GM18507 (cell line): ENCODE data around the gene POSTN.
"Not testable (repeated sequence)": the region's sequence is repeated elsewhere in the genome, so short reads cannot be mapped to it uniquely, and the experiment has no call there.

Experiments used
- DNase-seq: peaks from one replicate; pipeline ENCODE4 v3.0.0; 2011; ENCODE audit warnings: low read depth; ENCODE audit not compliant: insufficient read length; ENCODE audit errors: extremely low spot score
- FAIRE-seq: peaks from 2 replicates; lab custom pipeline; 2011; peaks lifted over from hg19 to GRCh38; lab: Jason Lieb, UNC

POSTN gene

DNA sequence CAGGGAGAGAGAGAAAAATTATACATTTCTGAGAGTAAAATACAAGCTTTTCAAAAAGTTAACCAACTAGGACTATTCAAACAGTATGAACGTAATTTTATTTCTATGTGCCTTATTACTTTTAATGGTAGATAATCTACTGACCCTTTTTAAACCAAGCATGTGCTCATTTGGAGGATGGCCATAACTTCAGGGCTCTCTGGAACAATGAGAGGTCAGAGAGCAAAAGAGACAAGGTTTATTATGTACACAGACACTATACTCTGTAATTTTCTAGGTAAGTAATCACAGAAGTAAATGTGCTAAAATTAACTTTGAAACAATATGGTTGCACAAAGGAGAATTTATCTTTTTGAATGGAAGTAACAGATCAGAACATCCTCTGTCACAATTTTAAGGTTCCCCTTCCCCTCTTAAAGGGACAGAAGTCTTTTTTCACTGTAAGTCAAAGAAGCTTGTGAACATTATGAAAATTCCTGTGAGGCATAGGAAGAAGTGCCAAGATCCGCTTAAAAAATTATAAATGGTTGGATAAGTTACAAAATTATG, 1.0 kb downstream of the POSTN start:
- FAIRE-seq (no peak), DNase-seq (no peak)

DNA sequence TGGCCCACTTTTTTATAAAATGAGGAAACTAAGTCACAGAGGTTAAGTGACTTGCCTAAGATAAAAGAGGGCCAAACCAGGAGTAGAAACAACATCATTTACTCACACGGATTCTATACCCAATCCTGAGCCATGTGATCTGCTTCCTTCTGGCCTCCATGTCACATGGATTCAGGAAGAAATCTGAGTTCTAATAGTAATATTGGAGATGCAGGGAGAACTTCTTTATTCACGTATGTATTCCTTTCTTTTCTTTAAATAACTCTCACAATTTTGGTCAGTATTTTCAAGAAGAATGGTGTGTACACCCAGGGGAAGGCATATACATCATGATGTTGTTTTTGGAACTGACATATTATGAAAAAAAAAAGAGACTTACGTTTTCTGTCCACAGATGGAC, 1.8 kb downstream of the POSTN start:
- no peak for FAIRE-seq
- DNase-seq = no peak

DNA sequence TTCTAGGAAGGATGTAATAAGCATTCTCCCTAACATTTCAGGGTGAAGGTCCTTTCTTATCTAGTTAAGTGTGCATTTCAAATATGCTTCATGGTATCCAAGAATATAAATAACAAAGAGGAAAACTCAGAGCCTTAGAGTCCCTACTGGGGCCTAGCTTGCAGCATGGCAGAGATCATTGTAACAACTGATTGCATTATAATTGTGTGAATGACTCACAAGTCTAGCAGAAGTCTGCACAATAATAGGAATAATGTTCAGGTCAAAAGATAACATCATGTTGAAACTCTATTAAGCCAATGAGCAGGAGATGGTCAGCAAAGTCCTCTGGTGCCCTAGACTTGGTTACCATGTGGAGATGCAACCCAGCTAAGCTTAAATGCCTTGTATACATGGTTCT, 3.4 kb downstream of the POSTN start:
- FAIRE-seq = no peak
- no peak for DNase-seq

DNA sequence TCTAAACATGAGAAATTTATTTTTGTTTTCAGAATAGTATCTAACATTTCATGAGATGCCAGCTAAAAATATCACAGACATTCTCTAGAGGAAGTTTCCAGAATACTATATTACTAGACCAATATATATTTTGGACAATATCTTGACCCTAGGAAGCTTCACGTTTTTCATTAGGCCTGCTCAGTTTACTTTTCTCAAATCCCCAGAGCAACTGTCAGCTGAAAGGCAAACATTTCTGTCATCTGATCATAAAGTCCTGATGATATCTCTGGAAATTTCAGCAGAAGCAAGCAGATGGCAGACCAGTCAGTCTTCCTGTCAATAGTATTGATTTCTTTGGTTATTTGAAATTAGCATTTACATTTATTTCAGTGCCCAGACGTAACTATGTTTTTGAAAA, 4.0 kb downstream of the POSTN start:
- DNase-seq (no peak), FAIRE-seq (no peak)

DNA sequence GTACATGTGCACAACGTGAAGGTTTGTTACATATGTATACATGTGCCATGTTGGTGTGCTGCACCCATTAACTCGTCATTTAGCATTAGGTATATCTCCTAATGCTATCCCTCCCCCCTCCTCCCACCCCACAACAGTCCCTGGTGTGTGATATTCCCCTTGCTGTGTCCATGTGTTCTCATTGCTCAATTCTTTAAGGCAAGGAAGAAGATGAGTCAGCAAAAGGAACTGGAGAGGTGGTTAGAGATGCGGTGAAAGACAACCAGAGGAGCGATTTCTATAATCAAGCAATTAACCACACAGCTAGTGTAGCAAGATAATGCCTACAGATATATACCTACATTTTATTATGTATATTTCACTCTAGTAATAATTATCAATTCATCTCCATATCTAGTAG, 9.2 kb downstream of the POSTN start:
- not testable (repeated sequence) for FAIRE-seq

DNA sequence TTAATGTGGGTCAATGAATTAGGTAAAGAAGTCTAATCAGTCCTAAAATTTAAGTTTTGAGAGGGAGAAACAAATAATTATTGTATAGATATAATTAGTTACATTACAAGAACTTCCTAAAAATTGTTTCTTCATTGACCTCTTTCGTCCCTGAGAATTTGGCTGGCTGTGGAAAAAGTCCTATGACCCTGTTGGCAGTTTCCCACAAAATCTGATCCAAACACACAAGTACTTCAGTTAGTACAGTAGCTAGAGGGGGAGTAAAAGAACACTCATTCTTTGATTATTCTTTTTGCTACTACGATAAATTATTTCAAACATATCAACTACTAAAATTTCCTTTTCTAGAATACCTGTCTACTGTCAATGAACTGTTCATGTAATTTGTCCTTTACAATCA, 11.3 kb downstream of the POSTN start:
- DNase-seq (no peak), FAIRE-seq (no peak)

More for the DNA sequence above, 9.2 kb downstream of the POSTN start:
- not testable (repeated sequence) for DNase-seq

DNA sequence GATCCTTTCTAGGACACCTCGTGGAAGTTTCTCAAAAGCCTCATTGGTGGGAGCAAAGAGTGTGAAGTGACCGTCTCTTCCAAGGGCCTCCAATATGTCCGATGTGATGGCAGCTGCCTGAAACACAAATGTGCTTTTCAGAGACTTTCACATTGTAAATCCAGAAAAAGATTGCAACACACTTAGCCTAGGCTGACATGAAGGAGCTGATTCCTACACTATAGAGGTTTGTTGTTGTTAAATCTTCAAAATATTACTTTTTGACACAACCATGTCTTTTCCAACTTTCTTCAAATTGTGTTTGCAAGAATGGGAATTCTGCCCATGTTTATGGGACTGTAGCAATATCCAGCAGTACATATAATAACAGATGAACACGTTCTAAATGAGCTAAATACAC, 12.4 kb downstream of the POSTN start:
- no peak for FAIRE-seq
- no peak for DNase-seq

DNA sequence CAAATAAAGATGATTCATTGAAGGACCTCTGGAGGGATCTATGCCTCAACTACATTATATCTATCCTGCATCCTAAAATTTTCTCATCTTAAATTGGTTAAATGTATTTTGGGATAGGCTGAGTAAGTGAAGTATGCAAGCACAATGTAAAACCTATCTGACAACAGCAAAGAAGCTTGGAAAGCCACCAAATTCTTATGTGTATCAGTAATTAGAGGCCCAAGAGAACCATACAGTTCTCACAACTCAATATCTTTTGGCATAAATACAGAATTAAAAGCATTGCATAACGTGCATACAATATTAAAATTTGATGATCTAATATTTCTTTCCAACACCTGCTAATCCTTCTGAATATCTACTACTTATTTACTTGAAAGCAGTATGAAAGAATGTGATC, 13.0 kb downstream of the POSTN start:
- DNase-seq = no peak
- FAIRE-seq = no peak

DNA sequence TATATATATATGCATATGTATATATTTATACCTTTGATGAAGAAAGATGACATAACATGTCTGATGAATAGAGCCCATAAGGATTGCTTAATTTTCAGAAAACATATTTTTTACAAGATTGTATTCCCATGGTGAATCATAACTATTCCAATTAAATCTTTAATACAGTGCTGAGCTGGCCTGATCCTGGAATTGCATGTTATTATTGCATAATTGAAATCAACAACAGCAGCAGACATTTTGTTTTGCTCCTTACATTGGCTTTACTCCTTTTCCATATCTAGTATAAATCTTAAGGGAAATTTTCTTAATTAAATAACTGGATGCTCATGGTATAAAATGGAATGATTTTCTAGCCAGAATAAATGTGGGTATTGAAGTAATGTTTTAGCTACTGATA, 22.0 kb downstream of the POSTN start:
- FAIRE-seq = no peak
- no peak for DNase-seq

DNA sequence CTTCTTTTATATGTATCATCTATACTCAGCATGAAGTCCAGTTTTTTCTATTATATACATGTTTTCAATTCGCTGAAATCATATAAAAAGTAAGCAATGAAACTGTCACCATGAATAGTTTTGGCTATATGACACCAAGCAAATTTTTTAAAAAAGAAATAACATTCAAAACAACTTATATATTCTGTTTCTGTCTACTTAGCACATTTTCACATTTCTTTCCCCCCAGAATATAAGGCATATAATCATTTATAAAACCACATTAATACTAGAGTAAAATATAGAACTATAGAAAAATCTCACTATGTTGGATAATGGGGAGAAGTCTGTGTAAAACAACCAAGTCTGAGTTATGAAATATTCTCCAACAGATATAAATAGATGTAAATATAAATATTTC, 33.1 kb downstream of the POSTN start:
- FAIRE-seq = no peak
- no peak for DNase-seq

DNA sequence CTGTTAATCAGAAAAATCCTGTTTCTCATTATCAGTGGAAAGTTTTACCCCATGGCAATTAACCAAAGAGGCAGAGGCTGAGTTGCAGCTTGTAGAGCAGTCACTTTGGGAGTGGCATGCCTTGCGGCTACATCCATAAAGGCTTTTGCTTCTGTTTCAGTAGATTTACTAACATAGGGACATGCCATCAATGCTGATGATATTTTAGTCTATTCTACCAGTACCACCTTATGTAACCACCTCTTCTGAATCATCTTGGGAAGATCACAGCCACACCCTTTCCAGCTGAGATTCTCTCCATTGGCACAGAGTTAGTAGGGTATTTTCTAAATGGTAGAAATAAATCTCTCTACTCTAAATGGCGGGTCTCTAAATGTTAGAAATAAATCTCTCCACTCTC, 37.5 kb downstream of the POSTN start:
- no peak for DNase-seq
- no peak for FAIRE-seq

DNA sequence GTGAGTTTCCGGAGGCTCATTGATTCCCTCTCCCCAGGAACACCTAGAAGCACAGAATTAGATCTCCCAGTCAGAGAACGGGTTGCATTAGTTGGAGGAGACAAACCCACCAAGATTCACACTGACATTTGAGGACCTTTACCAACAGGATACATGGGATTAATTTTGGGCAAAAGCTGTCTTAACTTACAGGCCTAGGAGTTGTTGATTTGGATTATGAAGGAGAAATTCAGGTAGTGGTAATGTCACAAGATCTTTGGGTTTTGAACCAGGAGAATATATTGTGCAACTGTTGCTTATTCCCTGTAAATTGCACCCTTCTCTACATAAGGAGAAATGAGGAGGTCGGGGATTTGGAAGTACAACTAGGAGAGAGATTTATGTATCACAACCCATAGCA, 38.0 kb downstream of the POSTN start:
- no peak for FAIRE-seq

DNA sequence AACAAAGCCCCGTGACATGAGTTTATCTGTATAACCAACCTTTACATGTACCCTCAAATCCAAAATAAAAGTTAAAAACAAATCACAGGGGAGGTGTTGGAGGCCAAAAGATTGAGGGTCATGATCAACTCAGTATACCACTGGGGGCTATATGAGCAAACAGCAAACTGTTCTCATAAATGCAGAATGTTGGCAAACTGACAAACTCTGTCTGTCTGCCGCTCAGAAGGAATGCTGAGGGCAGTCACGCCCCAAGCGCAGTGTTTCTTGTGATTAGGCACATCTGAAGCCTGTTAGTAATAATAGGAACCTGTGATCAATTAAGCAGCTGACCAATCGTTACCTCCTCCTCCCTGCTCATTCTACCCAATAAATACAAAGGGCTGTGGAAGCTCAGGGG, 39.8 kb downstream of the POSTN start:
- DNase-seq, FAIRE-seq: not testable (repeated sequence)

More for the DNA sequence above, 38.0 kb downstream of the POSTN start:
- DNase-seq = no peak

DNA sequence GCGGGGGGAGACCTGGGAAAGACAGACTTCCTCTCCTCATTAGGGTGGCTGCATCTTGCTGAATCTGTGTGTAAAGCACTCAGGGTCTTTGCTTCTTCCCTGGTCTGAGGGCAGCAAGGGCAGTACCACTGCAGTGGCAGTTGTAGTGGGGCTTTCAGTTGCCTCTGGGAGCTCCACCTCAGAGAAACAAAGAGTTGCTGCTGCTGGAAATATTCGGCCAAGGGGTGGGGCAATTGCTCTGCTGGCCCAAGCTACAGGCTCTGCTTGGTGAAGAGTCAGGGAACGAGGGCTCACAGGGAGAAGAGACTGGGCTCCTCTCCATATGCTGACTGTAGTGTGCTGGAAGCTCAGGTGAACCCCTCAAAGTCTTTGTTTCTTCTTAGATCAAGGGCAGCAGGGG, 52.5 kb downstream of the POSTN start:
- DNase-seq = no peak
- FAIRE-seq = no peak

DNA sequence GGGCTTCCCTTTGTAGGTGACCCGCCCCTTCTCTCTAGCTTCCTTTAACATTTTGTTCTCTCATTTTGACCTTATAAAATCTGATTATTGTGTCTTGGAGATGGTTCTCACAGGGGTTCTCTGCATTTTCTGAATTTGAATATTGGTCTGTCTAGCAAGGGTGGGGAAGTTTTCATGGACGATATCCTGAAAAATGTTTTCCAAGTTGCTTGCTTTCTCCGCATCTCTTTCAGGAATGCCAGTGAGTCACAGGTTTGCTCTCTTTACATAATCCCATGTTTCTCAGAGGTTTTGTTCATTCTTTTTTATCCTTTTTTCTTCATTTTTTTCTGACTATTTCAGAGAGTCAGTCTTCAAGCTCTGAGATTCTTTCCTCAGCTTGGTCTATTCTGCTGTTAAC, 53.6 kb downstream of the POSTN start:
- FAIRE-seq (no peak), DNase-seq (no peak)

DNA sequence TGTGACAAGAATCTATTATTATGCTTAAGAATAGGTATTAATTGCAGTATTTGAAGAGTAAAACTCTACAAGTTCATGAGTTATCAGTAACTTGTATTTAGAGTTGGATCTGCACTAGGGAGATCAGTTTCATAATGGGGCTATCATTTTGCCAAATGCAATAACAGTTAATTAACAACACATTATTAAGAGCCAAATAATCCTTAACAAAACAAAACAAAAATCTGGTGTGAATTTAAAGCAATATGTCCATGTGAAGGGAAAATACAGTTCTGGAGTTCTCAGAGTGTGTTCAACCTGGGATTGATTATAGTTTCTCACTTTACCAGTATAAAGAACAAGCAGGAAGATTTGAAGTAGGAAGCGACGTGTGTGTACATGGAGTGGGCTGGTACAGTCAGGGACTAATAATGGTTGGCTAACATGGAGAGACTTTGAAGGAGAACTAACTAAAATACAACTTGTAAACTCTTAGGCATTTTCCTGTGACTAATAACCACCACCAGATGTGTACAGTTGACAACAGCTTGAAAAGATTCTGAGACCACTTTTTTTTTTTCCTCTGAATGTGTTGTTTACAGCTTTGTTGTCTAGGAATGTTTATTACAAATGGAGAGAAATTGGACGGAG, 58.5 kb downstream of the POSTN start:
- FAIRE-seq = no peak

DNA sequence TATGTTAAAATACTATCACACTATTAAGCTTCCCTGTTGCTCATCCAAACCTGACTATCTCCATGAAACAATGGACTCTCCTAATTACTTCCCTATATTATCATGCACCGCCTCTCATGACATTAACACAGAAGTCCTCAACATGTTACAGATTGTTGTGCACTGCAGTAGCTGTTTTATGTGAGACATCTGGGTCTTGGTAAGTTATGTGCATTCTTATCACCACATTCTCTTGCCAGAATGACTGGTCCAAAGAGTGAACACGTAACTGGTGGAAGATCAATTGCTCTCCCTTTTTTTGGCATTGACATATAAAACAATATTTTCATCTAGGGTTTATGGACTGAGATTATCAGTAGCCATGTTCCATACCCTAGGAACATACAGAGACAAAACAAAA, 59.4 kb downstream of the POSTN start:
- FAIRE-seq (no peak), DNase-seq (no peak)

More for the DNA sequence above, 58.5 kb downstream of the POSTN start:
- DNase-seq = no peak

DNA sequence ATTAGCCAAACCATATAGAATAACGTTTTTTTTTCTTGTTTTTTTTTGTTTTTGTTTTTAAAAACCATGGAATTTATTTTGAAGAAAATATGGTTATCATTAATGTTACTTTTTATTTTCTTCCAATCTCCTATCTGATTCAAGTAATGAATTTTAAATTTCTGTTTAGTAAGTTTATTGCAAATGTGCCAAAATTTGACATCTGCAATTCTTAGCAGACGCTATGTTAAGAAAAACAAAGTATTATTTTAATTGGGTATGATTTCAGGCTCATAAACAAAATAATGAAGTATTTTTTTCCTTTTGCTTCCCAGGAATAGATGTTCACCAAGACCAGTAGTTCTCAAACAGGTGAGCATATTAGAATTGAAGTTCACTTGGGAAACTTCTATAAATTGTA, 63.1 kb downstream of the POSTN start:
- no peak for DNase-seq
- FAIRE-seq = no peak

DNA sequence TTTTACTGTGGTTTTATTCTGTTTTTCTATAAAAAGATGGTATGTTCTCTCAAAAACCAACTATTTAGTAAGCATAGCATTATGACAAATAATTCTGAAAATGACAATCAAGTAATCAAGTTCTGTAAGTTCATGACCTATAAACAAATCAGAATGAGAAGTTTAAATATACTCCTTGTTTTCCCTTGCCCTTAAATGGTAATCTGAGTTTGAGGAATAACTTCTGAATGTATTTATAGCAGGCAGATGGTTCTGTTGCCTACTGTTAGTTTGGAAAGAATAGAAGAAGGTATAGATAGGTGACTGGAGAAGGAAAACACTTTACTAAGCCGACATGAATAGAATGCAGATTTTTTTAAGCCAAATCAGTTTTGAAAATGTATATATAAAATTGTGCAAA, 63.9 kb downstream of the POSTN start:
- DNase-seq (no peak), FAIRE-seq (no peak)

DNA sequence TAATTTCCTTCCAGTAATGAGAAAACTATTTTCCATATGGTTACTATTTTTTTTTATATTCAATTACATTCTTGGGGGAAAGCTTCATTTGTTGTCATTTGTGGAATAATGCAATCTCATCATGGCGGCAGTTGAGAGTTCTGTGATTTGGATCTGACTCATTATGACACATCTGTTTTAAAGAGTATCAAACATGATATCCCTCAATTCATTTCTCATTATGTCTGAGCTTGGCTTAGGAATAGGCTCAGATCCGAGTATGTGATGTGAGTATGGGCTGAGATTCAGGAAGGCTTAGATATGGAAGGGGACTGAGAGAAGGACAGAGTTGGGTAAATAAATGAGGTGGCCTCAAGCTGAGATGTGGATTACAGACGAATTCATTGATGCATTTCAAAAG, 64.4 kb downstream of the POSTN start:
- no peak for FAIRE-seq
- DNase-seq = no peak

DNA sequence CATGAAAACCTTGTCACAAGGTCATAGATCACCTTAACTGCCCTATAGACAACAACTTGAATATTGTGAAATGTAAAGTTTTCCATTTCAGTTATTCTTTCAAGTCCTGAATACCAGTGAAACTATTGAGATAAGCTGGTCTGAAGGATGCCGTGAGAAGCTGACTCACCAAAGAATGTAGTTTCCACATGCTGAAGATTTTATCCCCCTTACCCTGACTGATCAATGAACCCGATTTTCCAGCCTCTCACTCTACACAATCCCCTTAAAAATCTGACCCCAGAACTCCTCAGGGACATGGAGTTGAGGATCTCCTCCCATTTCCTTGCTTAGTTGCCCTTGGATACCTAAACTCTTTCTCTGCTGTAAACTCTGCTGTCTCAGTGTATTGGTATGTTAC, 67.5 kb downstream of the POSTN start:
- FAIRE-seq (no peak), DNase-seq (no peak)
